KBM-7 (cell line): ENCODE results near the gene POU5F1.

Source experiments
- DNase-seq: peaks from one replicate; pipeline ENCODE4 v3.0.0-alpha.2; 2015
- in situ Hi-C: fragments of 300-500 bp; cut with MboI; formaldehyde crosslinking; loops from 2 replicates; pipeline ENCODE4 v1.14.3; 2020; ENCODE audit warnings: low sequenced_read_pairs, low pct_unique_long_range_greater_than_20kb, mixed read lengths

POU5F1 gene

GRCh38 chr6:31122791-31123706 is 47.4 kb downstream of the POU5F1 start:
- in situ Hi-C loops, result no loop called here
- DNase-seq, result no peak

GRCh38 chr6:31121131-31121790 is 49.2 kb downstream of the POU5F1 start:
- in situ Hi-C loops, result no loop called here
- DNase-seq, result no peak

DNA sequence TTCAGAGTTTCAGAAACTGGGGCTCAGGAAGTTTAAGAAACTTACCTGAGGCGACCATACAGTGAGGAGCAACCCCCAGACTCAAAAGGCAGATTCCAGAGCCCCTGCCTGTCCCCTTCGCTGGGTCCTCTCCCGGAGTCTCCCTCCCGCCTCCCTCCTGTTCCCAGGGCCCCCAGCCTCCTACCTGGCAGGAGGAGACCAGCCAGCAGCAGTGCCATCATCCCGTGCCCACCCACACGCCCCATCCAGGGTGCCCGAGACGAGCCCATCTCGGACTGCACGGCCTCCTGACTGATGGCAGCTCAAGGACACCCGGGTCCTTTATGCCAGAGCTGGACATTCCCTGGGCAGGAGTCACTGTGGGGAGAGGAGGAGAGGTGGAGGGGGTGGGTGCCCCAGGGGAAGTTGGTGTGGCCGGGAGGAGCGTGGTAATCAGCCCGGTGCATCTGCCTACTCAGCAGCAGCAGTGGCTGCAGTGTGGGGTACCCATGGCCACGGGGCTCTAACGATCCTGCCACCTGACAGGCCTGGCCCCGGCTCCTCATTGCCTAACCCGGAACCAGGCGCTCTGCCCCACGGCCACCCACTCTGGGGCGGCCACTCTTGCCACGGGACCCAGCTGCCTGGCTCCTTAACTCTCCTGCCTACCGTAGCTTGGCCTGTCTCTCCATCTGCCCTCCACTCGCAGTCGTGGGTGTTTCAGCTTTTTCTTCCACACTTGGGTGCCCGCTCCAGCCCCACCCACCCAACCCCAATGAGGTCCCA is 50.1 kb downstream of the POU5F1 start, which contains the start of gene CDSN:
Gene CDSN, minus strand, starts transcription at position 296 of the 765 bp plus-strand sequence. Its CDS starts 27 bp downstream, at position 269.
- no peak for DNase-seq
- in situ Hi-C loops, result no loop called here

DNA sequence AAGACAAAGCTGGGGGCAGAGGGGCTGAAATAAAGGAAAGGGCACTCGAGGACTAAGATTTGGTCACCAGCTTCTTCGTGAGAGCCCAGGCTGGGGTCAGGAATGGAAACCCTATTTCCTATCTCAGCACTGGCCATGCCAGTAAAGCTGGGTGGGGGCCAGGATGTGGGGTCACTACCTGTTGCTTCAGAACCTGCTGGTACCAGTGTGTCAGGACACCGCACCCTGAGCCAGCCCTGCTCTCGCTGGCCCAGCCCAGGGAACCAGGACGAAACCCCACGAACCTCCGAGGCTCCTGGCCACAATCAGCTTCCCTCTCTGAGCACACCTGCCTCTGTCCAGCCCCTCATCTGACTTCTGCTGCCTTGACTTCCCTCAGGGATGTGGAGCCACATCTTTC is 52.3 kb downstream of the POU5F1 start:
- in situ Hi-C loops, result no loop called here

GRCh38 chr6:31116661-31117385 is 53.7 kb downstream of the POU5F1 start:
- in situ Hi-C loops, result no loop called here
- DNase-seq, result no peak

More for the DNA sequence above, 52.3 kb downstream of the POU5F1 start:
- no peak for DNase-seq

DNA sequence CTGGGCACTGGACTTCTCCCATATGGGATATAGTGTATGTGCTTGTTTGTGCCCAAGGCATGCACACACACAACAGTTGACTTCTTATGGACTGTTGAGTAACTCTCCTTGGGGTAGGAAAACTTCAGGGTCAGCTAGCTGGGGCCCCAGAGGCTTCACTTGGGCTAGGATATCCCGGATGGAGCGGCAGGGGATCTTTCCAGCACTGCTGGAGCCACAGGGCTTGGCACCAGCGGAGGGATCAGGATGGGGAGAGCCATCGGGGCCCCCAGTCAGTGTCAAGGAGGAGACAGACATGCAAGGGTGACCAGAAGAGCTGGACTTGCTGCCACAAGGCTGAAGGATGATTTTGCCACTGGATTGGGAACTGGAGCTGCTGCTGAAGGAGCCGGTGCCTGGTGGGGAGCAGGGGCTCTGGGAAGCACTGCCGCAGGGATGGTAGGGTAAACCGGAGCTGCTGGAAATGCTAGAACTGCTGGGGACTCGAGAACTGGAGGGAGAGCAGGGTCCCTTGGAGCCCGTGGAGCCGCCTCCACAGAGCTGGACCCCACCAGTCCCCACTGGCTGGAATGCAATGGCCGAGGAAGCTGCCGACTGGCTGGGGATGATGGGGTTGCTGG is 54.4 kb downstream of the POU5F1 start:
- no peak for DNase-seq
- in situ Hi-C loops, result no loop called here

GRCh38 chr6:31114970-31115849 is 55.3 kb downstream of the POU5F1 start:
- in situ Hi-C loops, result no loop called here
- DNase-seq, result no peak

GRCh38 chr6:31114541-31114878 is 56.0 kb downstream of the POU5F1 start, which contains the start of gene PSORS1C1:
PSORS1C1 (plus strand) TSS chr6:31114800; CDS start chr6:31129633, 14,833 bp downstream.
- no peak for DNase-seq
- in situ Hi-C loops, result no loop called here
